Smooth muscle cell (in vitro differentiated cells): Measurements from ENCODE around the gene UGT3A2. TPM values are rescaled to one million over a fixed set of nuclear protein-coding genes. Genes with fewer than 3 reads are reported as not detected.

Experiments
- DNase-seq: peaks from one replicate; lab custom pipeline; 2025; ENCODE audit not compliant: unreplicated experiment; lab: John Stamatoyannopoulos, UW
- H2AFZ ChIP-seq: fragments of 200-600 bp; sonication (generic); 2 replicates; pipeline ENCODE4 v1.6.0; 2016; ENCODE audit warnings: antibody characterized with exemption, low read depth, mild to moderate bottlenecking
- H3F3A ChIP-seq: fragments of 200-600 bp; sonication (generic); 2 replicates; pipeline ENCODE4 v1.6.0; 2017; ENCODE audit warnings: antibody characterized with exemption, low read depth
- H3K27ac ChIP-seq: fragments of 200-600 bp; sonication (generic); 2 replicates; pipeline ENCODE4 v1.5.1; 2016; ENCODE audit warnings: low read depth, mild to moderate bottlenecking
- H3K27me3 ChIP-seq: fragments of 200-600 bp; sonication (generic); 2 replicates; pipeline ENCODE4 v1.6.1; 2016; ENCODE audit warnings: low read depth, mild to moderate bottlenecking
- H3K36me3 ChIP-seq: fragments of 200-600 bp; sonication (generic); 2 replicates; pipeline ENCODE4 v1.5.1; 2016; ENCODE audit warnings: low read depth
- H3K4me1 ChIP-seq: fragments of 200-600 bp; sonication (generic); 2 replicates; pipeline ENCODE4 v1.5.1; 2016; ENCODE audit warnings: low read depth
- H3K4me2 ChIP-seq: fragments of 200-600 bp; sonication (generic); 2 replicates; pipeline ENCODE4 v1.6.0; 2016; ENCODE audit warnings: mild to moderate bottlenecking
- H3K4me3 ChIP-seq: fragments of 200-600 bp; sonication (generic); 2 replicates; pipeline ENCODE4 v1.5.1; 2016; ENCODE audit warnings: mild to moderate bottlenecking
- H3K79me2 ChIP-seq: fragments of 200-600 bp; sonication (generic); 2 replicates; pipeline ENCODE4 v1.6.0; 2016; ENCODE audit warnings: low read depth, mild to moderate bottlenecking
- H3K9ac ChIP-seq: fragments of 200-600 bp; sonication (generic); 2 replicates; pipeline ENCODE4 v1.6.0; 2016; ENCODE audit warnings: low read depth
- H3K9me3 ChIP-seq: fragments of 200-600 bp; sonication (generic); replicated peaks from 2 replicates; pipeline ENCODE4 v1.5.1; 2016; ENCODE audit warnings: low read depth
- H4K20me1 ChIP-seq: fragments of 200-600 bp; sonication (generic); 2 replicates; pipeline ENCODE4 v1.6.0; 2016; ENCODE audit warnings: low read depth
- WGBS: methylation state at CpG from one replicate; pipeline ENCODE4 v1.1.7; 2016; ENCODE audit warnings: low lambda C conversion rate; 5-methylcytosine and 5-hydroxymethylcytosine counted together
- polyA plus RNA-seq: library from polyadenylated mRNA; unstranded; fragments of >200 nt; fragmentation: Nextera tagmentation; extraction: Ambion mirVana; gene quantifications from 2 replicates; pipeline ENCODE4 v1.2.1, GENCODE V29; 2016
- total RNA-seq: library from RNA; depleted of rRNA; stranded (reverse); fragments of >200 nt; gene quantifications from 2 replicates; pipeline ENCODE4 v1.2.3, GENCODE V29; 2014
- TF ChIP-seq, protein P1 (sequence below): fragments of 200-600 bp; sonication (generic); IDR thresholded peaks from 2 replicates; pipeline ENCODE4 v1.5.1; 2017; ENCODE audit warnings: borderline replicate concordance, mild to moderate bottlenecking, antibody characterized with exemption; ENCODE audit not compliant: insufficient read depth, poor library complexity, severe bottlenecking

Gene UGT3A2
- total and polyA plus RNA-seq, 2 experiments from 2014 or later, result 0.54 TPM; not detected in 1

DNA sequence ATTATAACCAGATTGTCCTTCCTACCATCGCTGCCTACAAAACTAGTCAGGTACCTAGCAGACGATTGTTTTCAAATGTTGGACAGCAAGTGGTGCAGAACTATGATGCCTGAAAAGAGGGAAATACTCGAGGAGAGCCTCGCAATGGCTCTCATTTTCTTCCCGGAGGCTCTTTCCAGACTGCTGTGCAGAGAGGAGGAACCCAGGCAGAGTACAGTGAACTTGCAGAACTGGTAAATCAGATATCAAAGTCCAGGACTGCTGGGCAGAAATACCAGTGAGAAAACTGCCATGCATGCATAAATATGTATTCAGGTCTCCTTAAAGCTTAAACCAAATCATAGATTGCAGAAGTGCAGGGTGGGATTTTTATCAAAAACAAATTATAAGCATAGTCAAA lies 49.1 kb downstream of the UGT3A2 start:
- no peaks in the 10 kb centered on the region for H3K9me3 ChIP-seq
- no peaks in the 10 kb centered on the region for H3K4me1 ChIP-seq
- no peak overlapping the region for H3K4me2 ChIP-seq
- H3K9ac ChIP-seq, result no peak overlapping the region
- no peaks in the 10 kb centered on the region for H3K79me2 ChIP-seq
- WGBS, result 84% methylated on average over 5 of the region's 5 CpGs
- TF ChIP-seq, protein P1, sequence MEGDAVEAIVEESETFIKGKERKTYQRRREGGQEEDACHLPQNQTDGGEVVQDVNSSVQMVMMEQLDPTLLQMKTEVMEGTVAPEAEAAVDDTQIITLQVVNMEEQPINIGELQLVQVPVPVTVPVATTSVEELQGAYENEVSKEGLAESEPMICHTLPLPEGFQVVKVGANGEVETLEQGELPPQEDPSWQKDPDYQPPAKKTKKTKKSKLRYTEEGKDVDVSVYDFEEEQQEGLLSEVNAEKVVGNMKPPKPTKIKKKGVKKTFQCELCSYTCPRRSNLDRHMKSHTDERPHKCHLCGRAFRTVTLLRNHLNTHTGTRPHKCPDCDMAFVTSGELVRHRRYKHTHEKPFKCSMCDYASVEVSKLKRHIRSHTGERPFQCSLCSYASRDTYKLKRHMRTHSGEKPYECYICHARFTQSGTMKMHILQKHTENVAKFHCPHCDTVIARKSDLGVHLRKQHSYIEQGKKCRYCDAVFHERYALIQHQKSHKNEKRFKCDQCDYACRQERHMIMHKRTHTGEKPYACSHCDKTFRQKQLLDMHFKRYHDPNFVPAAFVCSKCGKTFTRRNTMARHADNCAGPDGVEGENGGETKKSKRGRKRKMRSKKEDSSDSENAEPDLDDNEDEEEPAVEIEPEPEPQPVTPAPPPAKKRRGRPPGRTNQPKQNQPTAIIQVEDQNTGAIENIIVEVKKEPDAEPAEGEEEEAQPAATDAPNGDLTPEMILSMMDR, result no peak
- H3K4me3 ChIP-seq, result no peak overlapping the region
- no peaks in the 10 kb centered on the region for H3K27me3 ChIP-seq
- no peaks in the 10 kb centered on the region for H4K20me1 ChIP-seq
- H3K27ac ChIP-seq, result no peak overlapping the region
- H2AFZ ChIP-seq, result no peak overlapping the region
- no peaks in the 10 kb centered on the region for H3F3A ChIP-seq
- H3K36me3 ChIP-seq, result peaks cover 4% of the 10 kb centered on the region
- no peak for DNase-seq

DNA sequence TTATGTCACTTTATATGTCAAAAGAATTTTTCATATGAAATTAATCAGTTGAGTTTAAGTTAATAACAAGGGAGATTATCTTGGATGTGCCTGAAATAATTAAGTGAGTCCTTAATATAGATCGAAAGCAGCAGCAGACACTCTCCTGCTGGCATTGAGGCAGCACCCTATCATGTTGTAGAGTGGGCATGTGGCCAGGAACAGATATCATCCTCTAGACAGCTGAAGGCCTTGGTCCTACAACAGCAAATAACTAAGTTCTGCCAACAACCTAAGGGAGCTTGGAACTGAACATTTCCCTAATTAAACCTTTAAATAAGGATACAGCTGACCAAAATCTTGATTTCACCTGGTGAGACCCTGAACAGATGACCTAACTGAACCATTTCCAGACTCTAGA lies 49.7 kb downstream of the UGT3A2 start:
- WGBS, result 87% methylated on average over 1 of the region's 1 CpG
- TF ChIP-seq, protein P1, result no peak
- Histone ChIP-seq H3K79me2 (no peaks in the 10 kb centered on the region), H3F3A (no peaks in the 10 kb centered on the region), H4K20me1 (no peaks in the 10 kb centered on the region), H3K9ac (no peak overlapping the region), H2AFZ (no peak overlapping the region), H3K27ac (no peak overlapping the region), H3K27me3 (no peaks in the 10 kb centered on the region), H3K36me3 (peaks cover 4% of the 10 kb centered on the region), H3K9me3 (no peaks in the 10 kb centered on the region), H3K4me1 (no peaks in the 10 kb centered on the region), H3K4me3 (no peak overlapping the region), H3K4me2 (no peak overlapping the region)
- no peak for DNase-seq

DNA sequence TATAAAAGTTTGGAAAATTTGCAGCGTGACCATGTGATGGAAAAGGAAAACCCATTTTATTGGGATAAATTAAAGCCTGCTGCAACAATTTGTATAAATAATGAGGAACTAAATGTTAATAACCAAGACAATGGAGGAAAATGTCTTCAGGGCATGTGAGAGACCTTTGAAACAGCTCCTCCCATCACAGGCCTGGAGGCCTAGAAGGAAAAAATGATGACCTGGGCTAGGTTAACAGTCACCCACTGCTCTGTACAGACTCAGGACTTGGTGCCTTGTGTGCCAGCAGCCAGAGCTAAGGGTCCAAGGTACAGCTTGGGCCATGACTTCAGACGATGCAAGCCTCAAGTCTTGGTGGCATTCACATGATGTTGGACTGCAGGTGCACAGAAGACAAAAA lies 53.5 kb downstream of the UGT3A2 start:
- no peak overlapping the region for H3K27ac ChIP-seq
- no peak for DNase-seq
- no peaks in the 10 kb centered on the region for H3K27me3 ChIP-seq
- no peaks in the 10 kb centered on the region for H3K79me2 ChIP-seq
- 80% methylated on average over 2 of the region's 2 CpGs for WGBS
- TF ChIP-seq, protein P1, result no peak
- H3K4me1 ChIP-seq, result no peaks in the 10 kb centered on the region
- no peak overlapping the region for H2AFZ ChIP-seq
- H3K36me3 ChIP-seq, result peaks cover 4% of the 10 kb centered on the region
- H3K4me3 ChIP-seq, result no peak overlapping the region
- no peak overlapping the region for H3K4me2 ChIP-seq
- no peaks in the 10 kb centered on the region for H3K9me3 ChIP-seq
- H4K20me1 ChIP-seq, result no peaks in the 10 kb centered on the region
- no peaks in the 10 kb centered on the region for H3F3A ChIP-seq
- no peak overlapping the region for H3K9ac ChIP-seq

DNA sequence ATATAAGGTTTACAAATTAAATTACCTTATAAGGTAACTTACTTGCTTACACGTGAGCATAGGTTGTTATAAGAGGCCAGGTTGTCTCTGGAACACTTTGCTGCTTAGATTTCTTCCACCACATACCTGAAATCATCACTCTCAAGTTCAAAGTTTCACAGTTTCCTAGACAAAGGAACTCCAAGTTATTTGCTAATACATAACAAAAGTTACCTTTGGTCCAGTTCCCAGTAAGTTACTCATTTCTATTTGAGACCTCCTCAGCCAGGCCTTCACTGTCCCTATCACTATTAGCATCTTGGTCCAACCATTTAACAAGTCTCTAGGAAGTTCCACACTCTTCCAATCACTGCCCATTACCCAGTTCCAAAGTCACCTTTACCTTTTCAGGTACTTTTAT lies 57.0 kb downstream of the UGT3A2 start:
- no peak overlapping the region for H2AFZ ChIP-seq
- no peak overlapping the region for H3K4me3 ChIP-seq
- no peaks in the 10 kb centered on the region for H3K79me2 ChIP-seq
- no peaks in the 10 kb centered on the region for H3K36me3 ChIP-seq
- no peaks in the 10 kb centered on the region for H4K20me1 ChIP-seq
- no peak for DNase-seq
- no peak overlapping the region for H3K4me2 ChIP-seq
- no peak overlapping the region for H3K9ac ChIP-seq
- no peaks in the 10 kb centered on the region for H3F3A ChIP-seq
- H3K27ac ChIP-seq, result no peak overlapping the region
- H3K9me3 ChIP-seq, result no peaks in the 10 kb centered on the region
- TF ChIP-seq, protein P1, result no peak
- no peaks in the 10 kb centered on the region for H3K4me1 ChIP-seq
- 63% methylated on average over 1 of the region's 1 CpG for WGBS
- no peaks in the 10 kb centered on the region for H3K27me3 ChIP-seq
